GM18511 (cell line): ENCODE data around the gene COBL.

Experiments used
- ATAC-seq: cut with Tn5 transposase; IDR thresholded peaks from one replicate; pipeline ENCODE4 v1.9.1; 2021; ENCODE audit warnings: mild to moderate bottlenecking, moderate library complexity; ENCODE audit not compliant: unreplicated experiment

Gene COBL

DNA sequence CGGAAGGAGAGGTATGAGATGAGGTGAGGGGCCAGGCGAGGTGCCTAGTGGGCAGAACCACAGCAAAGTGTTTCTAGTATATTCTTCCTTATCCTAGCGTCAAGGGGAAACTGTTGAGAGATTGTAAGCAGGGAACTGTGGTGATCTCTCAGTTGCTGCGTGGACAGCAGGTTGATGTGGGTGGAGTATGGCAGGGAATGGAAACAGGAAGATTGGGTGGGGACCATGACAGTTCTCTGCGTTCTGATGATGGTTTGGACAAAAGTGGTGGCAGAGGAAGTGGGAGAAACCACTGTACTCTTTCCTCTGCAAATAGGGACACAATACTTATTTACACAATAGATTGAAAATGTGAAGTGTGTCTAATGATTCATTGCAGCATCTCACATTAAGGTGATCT, 342.4 kb downstream of the COBL start:
- ATAC-seq: no peak

DNA sequence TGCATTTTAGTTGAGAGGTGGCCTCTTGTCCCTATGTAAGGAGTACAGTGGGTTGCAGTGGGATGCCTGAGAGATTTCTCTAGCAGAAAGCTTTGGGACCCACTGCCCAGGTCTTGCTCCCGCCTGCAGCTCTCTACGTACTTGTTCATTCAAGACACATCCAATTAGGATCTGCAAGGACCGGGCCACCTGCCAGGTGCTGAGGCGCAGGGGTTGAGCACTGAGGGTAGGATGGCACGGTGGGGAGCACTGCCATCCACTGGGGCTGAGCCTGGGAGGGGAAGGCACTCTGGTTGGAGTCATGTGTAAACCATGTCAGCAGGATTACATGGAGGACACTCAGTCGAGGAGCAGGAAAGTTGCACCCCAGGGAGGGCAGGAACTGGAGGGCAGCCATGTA, 342.8 kb downstream of the COBL start:
- no peak for ATAC-seq

GRCh38 chr7:50970092-50970491, 346.5 kb downstream of the COBL start:
- ATAC-seq: no peak
